Cardiac fibroblast (primary cell): Measurements from ENCODE around the gene RWDD4.

ENCODE experiments used
- DNase-seq, 2 donors: peaks; one replicate each; pipeline versions ENCODE4 v3.0.0 to v3.0.0-alpha.2; 2010; ENCODE audit warnings: low read depth in 2 of 2
- H3K4me3 ChIP-seq, 2 donors: replicated peaks in 1 of 2; 1 replicate in 1 of 2; 2 replicates in 1 of 2; pipeline ENCODE4 v1.5.1; 2011; ENCODE audit warnings: low read depth in 2 of 2, low read length in 2 of 2, mild to moderate bottlenecking in 2 of 2, moderate library complexity in 1 of 2
- TF ChIP-seq, protein P1 (sequence below): IDR thresholded peaks from one replicate; pipeline ENCODE4 v1.5.1; 2011; ENCODE audit warnings: low read depth, mild to moderate bottlenecking, low read length, inconsistent platforms

Gene RWDD4

DNA sequence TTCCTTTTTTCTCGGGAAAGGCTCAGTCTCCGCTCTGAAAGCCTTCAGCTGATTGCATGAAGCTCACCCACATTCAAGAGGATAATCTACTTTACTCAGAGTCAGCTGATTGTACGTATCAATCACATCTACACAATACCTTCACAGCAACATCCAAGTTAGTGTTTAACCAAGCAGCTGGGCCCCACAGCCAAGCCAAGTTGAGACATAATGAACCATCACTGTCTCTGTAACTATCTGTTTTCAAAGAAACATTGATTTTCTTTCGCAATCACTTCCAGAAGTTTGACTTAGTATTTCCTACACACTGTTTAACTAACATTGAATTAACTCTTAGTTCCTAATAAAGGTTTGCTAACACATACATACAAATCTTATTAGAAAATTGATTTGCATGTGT, 40.3 kb downstream of the RWDD4 start:
- TF ChIP-seq, protein P1, sequence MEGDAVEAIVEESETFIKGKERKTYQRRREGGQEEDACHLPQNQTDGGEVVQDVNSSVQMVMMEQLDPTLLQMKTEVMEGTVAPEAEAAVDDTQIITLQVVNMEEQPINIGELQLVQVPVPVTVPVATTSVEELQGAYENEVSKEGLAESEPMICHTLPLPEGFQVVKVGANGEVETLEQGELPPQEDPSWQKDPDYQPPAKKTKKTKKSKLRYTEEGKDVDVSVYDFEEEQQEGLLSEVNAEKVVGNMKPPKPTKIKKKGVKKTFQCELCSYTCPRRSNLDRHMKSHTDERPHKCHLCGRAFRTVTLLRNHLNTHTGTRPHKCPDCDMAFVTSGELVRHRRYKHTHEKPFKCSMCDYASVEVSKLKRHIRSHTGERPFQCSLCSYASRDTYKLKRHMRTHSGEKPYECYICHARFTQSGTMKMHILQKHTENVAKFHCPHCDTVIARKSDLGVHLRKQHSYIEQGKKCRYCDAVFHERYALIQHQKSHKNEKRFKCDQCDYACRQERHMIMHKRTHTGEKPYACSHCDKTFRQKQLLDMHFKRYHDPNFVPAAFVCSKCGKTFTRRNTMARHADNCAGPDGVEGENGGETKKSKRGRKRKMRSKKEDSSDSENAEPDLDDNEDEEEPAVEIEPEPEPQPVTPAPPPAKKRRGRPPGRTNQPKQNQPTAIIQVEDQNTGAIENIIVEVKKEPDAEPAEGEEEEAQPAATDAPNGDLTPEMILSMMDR = no peak
- DNase-seq = no peak
- no peak overlapping the region for H3K4me3 ChIP-seq

DNA sequence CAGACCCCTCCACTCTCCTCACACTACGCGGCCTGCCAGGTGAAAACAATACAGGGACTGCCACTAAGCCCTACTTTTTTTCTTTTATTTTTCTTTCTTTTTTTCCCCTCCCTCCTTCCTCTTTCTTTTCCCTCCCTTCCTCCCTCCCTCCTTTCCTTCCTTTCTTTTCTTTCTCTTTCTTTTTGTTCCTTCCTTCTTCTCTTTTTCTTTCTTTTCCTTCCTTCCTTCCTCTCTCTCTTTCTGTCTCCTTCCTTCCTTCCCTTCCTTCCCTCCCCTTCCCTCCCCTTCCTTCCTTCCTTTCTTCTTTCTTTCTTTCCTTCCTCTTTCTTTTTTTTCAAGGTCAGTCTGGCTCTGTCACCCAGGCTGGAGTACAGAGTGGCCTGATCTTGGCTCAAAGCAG, 41.9 kb downstream of the RWDD4 start:
- no peak overlapping the region for H3K4me3 ChIP-seq
- DNase-seq = no peak
- TF ChIP-seq, protein P1 = no peak

DNA sequence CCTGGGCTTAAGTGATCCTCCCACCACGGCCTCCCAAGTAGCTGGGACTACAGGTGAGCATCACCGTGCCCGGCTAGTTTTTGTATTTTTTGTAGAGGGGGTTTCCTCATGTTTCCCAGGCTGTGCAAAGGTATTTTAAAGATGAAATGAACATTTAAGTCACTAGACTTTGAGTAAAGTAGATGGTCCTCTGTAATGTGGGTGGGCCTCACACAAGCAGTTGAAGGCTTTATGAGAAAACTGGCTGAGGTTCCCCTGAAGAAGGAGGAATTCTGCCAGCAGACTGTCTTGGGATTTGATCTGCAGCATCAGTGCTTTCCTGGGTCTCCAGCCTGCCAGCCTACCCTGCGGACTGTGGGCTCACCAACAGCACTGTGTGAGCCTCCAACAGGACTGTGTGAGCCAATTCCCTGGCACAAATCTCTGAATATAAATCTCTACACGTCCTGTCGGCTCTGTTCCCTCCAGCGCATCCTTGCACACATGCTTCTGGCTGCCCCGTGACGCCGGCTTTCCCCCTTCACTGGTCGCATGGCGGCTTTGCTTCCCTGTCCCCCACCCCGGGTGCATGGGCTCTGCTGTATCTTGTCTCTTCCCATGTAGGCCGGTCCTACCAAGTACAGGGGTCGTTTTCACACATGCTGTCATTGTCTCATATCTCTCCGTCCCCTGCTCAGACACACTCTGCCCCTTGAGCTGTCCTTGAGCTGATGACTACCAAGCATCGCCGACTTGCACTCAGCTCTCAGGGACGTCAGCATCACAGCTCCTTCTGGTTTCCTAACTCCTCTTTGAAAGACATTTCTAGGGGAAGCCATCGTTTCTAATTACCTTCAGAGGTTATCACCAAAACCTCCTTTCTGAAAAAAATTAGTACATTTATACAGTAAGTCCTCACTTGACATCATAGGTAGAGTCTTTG, 46.4 kb downstream of the RWDD4 start:
- TF ChIP-seq, protein P1 = no peak
- DNase-seq = no peak
- no peak overlapping the region for H3K4me3 ChIP-seq

DNA sequence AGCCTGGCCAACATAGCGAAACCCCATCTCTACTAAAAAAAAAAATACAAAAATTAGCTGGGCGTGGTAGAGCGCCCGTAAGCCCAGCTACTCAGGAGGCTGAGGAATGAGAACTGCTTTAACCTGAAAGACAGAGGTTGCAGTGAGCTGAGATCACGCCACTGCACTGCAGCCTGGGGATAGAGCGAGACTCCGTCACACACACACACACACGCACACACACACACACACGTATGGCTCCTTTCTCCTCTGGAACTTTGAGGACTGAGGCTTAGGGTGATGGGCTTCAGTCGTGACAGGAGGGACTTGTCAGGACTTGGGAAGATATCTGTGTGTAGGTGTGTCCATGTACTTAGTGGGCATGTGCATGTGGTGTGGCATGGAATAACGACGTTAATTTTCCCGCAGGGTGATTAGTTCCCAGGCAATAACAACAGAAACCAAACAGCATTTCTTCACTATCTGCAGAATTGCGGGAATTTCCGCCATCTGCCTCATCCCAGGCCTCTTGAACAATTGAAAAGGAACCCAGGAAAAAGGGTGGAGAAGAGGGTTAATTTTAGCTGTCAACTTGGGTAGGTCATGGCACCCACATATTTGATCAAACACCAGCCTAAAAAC, 47.7 kb downstream of the RWDD4 start:
- H3K4me3 ChIP-seq = no peak overlapping the region
- TF ChIP-seq, protein P1 = no peak
- no peak for DNase-seq

DNA sequence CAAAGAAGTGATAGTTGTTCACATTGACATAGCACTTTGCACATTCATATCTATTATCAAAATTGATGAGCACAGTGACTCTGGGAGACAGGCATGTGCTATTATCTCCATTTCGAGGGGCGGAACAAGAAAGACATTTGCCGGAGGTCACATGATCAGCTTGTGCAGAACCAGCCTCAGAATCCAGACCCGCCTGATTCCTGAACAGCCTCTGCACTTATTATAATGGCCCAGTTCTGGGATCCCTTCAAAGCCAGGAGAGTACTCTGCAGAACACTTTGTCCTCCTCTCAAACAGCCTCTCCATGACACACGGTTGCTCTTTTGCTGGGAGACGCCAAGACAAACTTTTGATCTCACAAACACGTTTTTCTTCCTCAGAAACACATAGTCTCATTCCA, 48.4 kb downstream of the RWDD4 start:
- peak in 1 of 2 donors; percentile 52 for DNase-seq
- H3K4me3 ChIP-seq = no peak overlapping the region
- TF ChIP-seq, protein P1 = no peak

DNA sequence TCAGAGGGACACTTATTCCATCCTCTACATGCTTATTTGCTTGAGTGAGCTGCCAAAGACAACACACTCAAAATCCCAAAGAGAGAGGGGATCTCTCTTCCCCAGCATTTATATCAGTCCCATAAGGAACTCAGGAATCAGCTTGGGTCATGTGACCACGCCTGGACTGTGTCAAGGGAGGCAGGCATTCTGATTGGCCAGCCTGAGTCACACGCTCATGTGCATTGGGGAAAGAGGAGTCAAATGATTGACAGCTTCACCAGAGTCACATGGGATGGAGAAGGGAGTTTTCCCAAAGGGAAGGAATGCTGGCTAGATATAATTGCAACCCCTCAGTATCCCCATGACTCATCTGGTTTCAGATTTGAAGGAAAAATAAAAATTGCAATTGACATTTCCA, 49.0 kb downstream of the RWDD4 start:
- TF ChIP-seq, protein P1 = no peak
- peak; percentile 52 to 60 for DNase-seq
- no peak overlapping the region for H3K4me3 ChIP-seq
